Esophagus muscularis mucosa (tissue), 4 donors: ENCODE measurements around the gene ATP6V0C. TPM values are rescaled to one million over a fixed set of nuclear protein-coding genes. Genes with fewer than 3 reads are reported as not detected.

Experiments used
- DNase-seq: peaks from one replicate; pipeline ENCODE4 v3.0.0-alpha.2; 2017; ENCODE audit errors: extremely low spot score
- H3K27ac ChIP-seq, 4 donors: fragments of 200-600 bp; sonication (generic); replicated peaks in 1 of 4; 1 replicate in 3 of 4; 2 replicates in 1 of 4; pipeline ENCODE4 v1.5.1; 2016 to 2019; ENCODE audit warnings: mild to moderate bottlenecking in 1 of 4
- H3K27me3 ChIP-seq, 4 donors: fragments of 200-600 bp; sonication (generic); one replicate each; pipeline versions ENCODE4 v1.5.1 to v1.6.0; 2016 to 2019
- H3K36me3 ChIP-seq, 4 donors: fragments of 200-600 bp; sonication (generic); one replicate each; pipeline ENCODE4 v1.5.1; 2016 to 2019
- H3K4me1 ChIP-seq, 4 donors: fragments of 200-600 bp; sonication (generic); one replicate each; pipeline ENCODE4 v1.5.1; 2016 to 2019
- H3K4me3 ChIP-seq, 4 donors: fragments of 200-600 bp; sonication (generic); 1 replicate in 2 of 4; 2 replicates in 2 of 4; pipeline ENCODE4 v1.5.1; 2016 to 2019; ENCODE audit warnings: mild to moderate bottlenecking in 4 of 4, moderate library complexity in 1 of 4
- H3K9me3 ChIP-seq, 4 donors: fragments of 200-600 bp; sonication (generic); 1 replicate in 3 of 4; 2 replicates in 1 of 4; pipeline ENCODE4 v1.5.1; 2016 to 2019
- EP300 ChIP-seq: sonication (generic); formaldehyde crosslinking; IDR thresholded peaks from one replicate; pipeline ENCODE4 v1.6.1; 2017; ENCODE audit warnings: antibody characterized with exemption
- POLR2A ChIP-seq: fragments of 450-650 bp; IDR thresholded peaks from one replicate; pipeline ENCODE4 v1.6.1; 2017; ENCODE audit warnings: antibody characterized with exemption, moderate library complexity, mild to moderate bottlenecking, low read depth
- POLR2AphosphoS5 ChIP-seq, 2 donors: sonication (generic); formaldehyde crosslinking; IDR thresholded peaks; one replicate each; pipeline ENCODE4 v1.6.1; 2017; ENCODE audit warnings: antibody characterized with exemption in 2 of 2
- WGBS: methylation state at CpG from one replicate; pipeline ENCODE4 v1.1.5; 2018; 5-methylcytosine and 5-hydroxymethylcytosine counted together
- intact Hi-C: fragments of 100-400 bp; cut with DNase I; formaldehyde crosslinking; loops from one replicate; pipeline ENCODE4 v1.15.1; 2023
- total RNA-seq, 4 donors: library from RNA; depleted of rRNA; stranded (reverse); fragments of >200 nt; gene quantifications; one replicate each; pipeline versions ENCODE4 v1.1.0 to v1.2.1, GENCODE V29; 2016
- TF ChIP-seq, protein P1 (sequence below), 3 experiments: fragments of 200-600 bp in 2 of 3; fragments of 450-650 bp in 1 of 3; sonication (generic) in 2 of 3; IDR thresholded peaks; one replicate each; pipeline ENCODE4 v1.5.1; 2017 to 2019; ENCODE audit warnings: antibody characterized with exemption in 3 of 3, mild to moderate bottlenecking in 2 of 3, moderate library complexity in 1 of 3

ATP6V0C gene
- total RNA-seq, 4 donors from 2014 or later, result 42.8 to 85.0 (median 69.0) TPM

DNA sequence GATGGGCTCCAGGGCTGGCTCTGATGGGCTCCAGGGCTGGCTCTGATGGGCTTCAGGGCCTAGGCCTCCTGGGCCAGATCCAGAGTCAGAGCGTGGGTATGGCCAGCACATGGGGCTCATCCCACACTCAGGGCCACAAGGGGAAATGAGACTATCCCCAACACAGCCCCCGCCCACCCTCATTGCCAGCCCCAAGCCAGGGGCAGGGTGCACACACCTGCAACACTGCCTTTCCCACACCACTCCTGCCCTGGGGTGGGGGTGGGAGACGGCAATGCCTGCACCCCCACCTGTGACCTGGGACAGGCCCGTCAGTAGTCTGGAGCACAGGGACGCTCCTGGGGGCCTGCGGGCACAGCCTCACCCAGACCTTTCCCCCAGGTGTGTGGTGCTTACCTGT lies 14.3 kb upstream of the ATP6V0C start:
- no peak overlapping the region for H3K4me3 ChIP-seq
- no peak for TF ChIP-seq POLR2A
- TF ChIP-seq EP300, result no peak
- TF ChIP-seq POLR2AphosphoS5 (IDR thresholded peaks at IDR 0.05), result no peak
- TF ChIP-seq, protein P1, sequence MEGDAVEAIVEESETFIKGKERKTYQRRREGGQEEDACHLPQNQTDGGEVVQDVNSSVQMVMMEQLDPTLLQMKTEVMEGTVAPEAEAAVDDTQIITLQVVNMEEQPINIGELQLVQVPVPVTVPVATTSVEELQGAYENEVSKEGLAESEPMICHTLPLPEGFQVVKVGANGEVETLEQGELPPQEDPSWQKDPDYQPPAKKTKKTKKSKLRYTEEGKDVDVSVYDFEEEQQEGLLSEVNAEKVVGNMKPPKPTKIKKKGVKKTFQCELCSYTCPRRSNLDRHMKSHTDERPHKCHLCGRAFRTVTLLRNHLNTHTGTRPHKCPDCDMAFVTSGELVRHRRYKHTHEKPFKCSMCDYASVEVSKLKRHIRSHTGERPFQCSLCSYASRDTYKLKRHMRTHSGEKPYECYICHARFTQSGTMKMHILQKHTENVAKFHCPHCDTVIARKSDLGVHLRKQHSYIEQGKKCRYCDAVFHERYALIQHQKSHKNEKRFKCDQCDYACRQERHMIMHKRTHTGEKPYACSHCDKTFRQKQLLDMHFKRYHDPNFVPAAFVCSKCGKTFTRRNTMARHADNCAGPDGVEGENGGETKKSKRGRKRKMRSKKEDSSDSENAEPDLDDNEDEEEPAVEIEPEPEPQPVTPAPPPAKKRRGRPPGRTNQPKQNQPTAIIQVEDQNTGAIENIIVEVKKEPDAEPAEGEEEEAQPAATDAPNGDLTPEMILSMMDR (IDR thresholded peaks at IDR 0.05), result no peak
- intact Hi-C loops, result no loop called here
- H3K9me3 ChIP-seq, result no peaks in the 10 kb centered on the region
- no peak overlapping the region for H3K27ac ChIP-seq
- WGBS, result 97% methylated on average over 4 of the region's 6 CpGs
- no peak for DNase-seq
- H3K36me3 ChIP-seq, result peaks cover 13 to 46% (median 30%) of the 10 kb centered on the region in 4 donors
- H3K27me3 ChIP-seq, result no peaks in the 10 kb centered on the region
- peaks cover 42 to 48% (median 45%) of the 10 kb centered on the region in 4 donors for H3K4me1 ChIP-seq

DNA sequence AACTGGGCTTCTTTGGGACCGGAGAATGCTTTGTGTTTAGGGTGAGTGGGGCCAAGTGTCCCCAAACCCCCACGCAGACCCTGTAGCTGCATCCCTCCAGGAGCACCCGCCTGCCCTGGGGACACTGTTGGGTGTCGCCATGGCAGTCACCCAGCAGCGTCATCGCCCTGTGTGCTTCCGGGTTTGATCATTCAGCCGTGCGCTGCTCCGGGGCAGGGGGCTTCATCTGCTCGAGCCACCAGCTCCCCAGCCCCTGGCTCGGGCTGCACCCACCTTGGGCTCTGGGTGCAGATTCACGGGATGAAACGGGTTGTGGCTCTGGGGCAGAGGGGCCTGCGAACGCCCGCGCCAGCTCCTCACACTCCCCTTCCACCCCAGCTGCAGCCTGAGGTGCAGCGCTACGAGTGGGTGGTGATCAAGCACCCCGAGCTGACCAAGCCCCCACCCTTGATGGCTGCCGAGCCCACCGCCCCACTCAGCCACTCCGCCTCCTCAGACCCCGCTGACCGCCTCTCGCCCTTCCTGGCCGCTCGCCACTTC lies 13.8 kb upstream of the ATP6V0C start:
- H3K27ac ChIP-seq, result no peak overlapping the region
- intact Hi-C loops, result loop anchor here (2.0 to 10.0 kb wide), 4 partner anchors 43 to 235 kb away; partner anchors contain the start of genes ABCA3, CCNF and RNPS1
- no peak for DNase-seq
- peaks cover 13 to 46% (median 30%) of the 10 kb centered on the region in 4 donors for H3K36me3 ChIP-seq
- H3K27me3 ChIP-seq, result no peaks in the 10 kb centered on the region
- no peaks in the 10 kb centered on the region for H3K9me3 ChIP-seq
- WGBS, result 88% methylated on average over 18 of the region's 29 CpGs
- TF ChIP-seq POLR2AphosphoS5 (IDR thresholded peaks at IDR 0.05) (no peak), EP300 (no peak), POLR2A (no peak)
- TF ChIP-seq, protein P1 (IDR thresholded peaks at IDR 0.05), result no peak
- H3K4me1 ChIP-seq, result peaks cover 42 to 48% (median 45%) of the 10 kb centered on the region in 4 donors
- no peak overlapping the region for H3K4me3 ChIP-seq

DNA sequence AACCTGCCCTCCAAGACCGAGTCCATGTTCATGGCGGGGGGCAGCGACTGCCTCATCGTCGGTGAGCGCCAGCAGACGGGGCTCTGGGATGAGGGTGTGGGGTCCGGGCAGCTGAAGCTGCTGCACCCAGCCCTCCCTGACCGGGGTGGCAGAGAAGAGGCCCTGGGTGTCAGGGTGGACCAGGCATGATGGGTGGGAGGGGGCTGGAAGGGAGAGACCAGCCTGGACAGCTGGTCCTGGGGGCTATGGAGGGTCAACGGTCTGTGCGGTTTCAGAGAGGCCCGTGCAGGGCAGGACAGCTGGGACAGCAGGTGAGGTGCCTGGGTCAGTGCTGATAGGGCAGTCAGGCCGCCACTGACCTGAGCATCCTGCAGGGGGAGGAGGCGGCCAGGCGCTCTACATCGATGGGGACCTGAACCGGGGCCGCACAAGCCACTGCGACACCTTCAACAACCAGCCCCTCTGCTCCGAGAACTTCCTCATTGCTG lies 13.3 kb upstream of the ATP6V0C start:
- DNase-seq, result no peak
- H3K27me3 ChIP-seq, result no peaks in the 10 kb centered on the region
- no peak overlapping the region for H3K27ac ChIP-seq
- no peak overlapping the region for H3K4me3 ChIP-seq
- H3K36me3 ChIP-seq, result peaks cover 13 to 46% (median 30%) of the 10 kb centered on the region in 4 donors
- 89% methylated on average over 8 of the region's 20 CpGs for WGBS
- no peaks in the 10 kb centered on the region for H3K9me3 ChIP-seq
- intact Hi-C loops, result loop anchor here (2.0 to 10.0 kb wide), 4 partner anchors 43 to 236 kb away; partner anchors contain the start of genes ABCA3, CCNF and RNPS1
- peaks cover 42 to 48% (median 45%) of the 10 kb centered on the region in 4 donors for H3K4me1 ChIP-seq
- TF ChIP-seq, protein P1 (IDR thresholded peaks at IDR 0.05), result no peak
- TF ChIP-seq POLR2AphosphoS5 (IDR thresholded peaks at IDR 0.05) (no peak), POLR2A (no peak), EP300 (no peak)

DNA sequence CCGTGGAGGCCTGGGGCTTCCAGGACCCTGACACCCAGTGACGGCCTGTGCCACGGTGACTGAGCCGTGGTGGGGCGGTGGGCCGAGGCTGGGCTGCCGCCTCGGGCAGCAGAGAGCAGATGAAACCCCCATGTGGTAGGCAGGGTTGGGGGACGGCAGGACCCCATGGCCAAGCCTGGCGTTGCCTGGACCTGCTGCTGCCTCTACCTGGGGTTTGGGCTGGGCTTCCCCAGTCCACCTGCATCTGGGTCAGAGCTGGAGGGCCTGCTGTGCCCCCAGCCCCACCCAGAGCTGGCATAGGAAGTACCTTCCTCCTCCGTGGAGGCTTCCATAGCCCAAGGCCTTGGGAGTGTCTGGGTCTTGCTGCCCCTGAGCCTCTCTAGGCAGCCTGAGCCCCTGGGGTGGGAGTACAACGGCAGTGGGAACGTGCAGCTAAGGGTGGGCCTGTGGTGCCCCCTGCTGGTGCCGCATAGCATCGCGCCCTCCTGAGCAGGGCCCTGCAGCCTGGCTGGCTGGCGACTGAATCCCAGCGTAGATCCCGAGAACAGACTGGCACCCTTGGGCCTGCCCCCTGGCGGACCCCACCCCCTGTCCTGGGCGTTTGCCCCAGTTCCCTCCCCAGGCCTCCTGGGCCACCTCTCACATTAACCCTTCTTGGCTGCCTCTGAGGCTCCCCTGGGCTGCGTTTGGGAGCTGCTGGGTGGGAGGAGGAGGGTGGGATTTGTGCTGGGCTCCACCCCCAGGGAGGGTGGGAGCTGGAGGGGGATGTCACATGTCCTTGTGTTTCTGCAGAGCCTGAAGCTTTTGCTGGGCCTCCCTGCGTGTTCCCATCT lies 12.6 kb upstream of the ATP6V0C start:
- no peak for TF ChIP-seq EP300
- peak in 1 of 2 donors; percentile 59 for TF ChIP-seq POLR2AphosphoS5 (IDR thresholded peaks at IDR 0.05)
- TF ChIP-seq POLR2A, result peak; percentile 22
- TF ChIP-seq, protein P1 (IDR thresholded peaks at IDR 0.05), result peak in 2 of 3 experiments; percentile 96 to 97
- Histone ChIP-seq H3K4me1 (peaks cover 42 to 48% (median 45%) of the 10 kb centered on the region in 4 donors), H3K27me3 (no peaks in the 10 kb centered on the region), H3K36me3 (peaks cover 10 to 42% (median 28%) of the 10 kb centered on the region in 4 donors), H3K27ac (peak overlapping the region in 3 of 4 donors; percentile 52 to 59 (median 53)), H3K9me3 (no peaks in the 10 kb centered on the region), H3K4me3 (peak overlapping the region; percentile 36 to 52 (median 40))
- 10% methylated on average over 2 of the region's 23 CpGs for WGBS
- intact Hi-C loops, result loop anchor here (2.0 to 10.0 kb wide), 4 partner anchors 44 to 236 kb away; partner anchors contain the start of genes ABCA3, CCNF and RNPS1
- peak; percentile 96 for DNase-seq
